ENCODE data around the gene CDK6. TPM values are rescaled to one million over a fixed set of nuclear protein-coding genes. Genes with fewer than 3 reads are reported as not detected.

CDK6 gene
- total RNA-seq, 1 experiment from 2014 or later: 41.4 TPM

GRCh38 chr7:92613214-92613613 is 223.2 kb downstream of the CDK6 start:
- Histone ChIP-seq H3K27ac (ENCODE audit: low read depth, low read length) (no peak overlapping the region), H3K4me2 (ENCODE audit: low read length) (no peak overlapping the region), H4K20me1 (ENCODE audit: insufficient read depth) (no peaks in the 10 kb centered on the region), H3K79me2 (ENCODE audit: insufficient read depth, low read length) (no peaks in the 10 kb centered on the region), H2AFZ (ENCODE audit: low read depth, low read length, poor library complexity, severe bottlenecking) (no peak overlapping the region), H3K4me1 (ENCODE audit: control insufficient read depth in 1 of 2, insufficient read depth in 2 of 2, low read length in 2 of 2) (peaks cover 0 to 11% of the 10 kb centered on the region in 2 experiments; a peak in 2 of 4 replicates), H3K4me3 (replicated peaks in 1 of 2; ENCODE audit: low read depth in 1 of 2, low read length in 2 of 2) (no peak overlapping the region), H3K9me2 (ENCODE audit: insufficient read depth) (no peaks in the 10 kb centered on the region), H3K9me3 (ENCODE audit: control insufficient read depth in 1 of 2, insufficient read depth in 1 of 2, low read depth in 1 of 2, low read length in 2 of 2) (no peaks in the 10 kb centered on the region), H3K27me3 (ENCODE audit: insufficient read depth, low read length) (no peaks in the 10 kb centered on the region), H3K36me3 (ENCODE audit: control insufficient read depth in 1 of 2, insufficient read depth in 2 of 2, low read length in 2 of 2) (peaks cover 0 to 11% of the 10 kb centered on the region in 2 experiments; a peak in 2 of 4 replicates), H3K9ac (ENCODE audit: low read length) (no peak overlapping the region)
- ChIA-PET RAD21 (ENCODE audit: low non-redundant PET in 1 of 2, low total read pairs in 2 of 2, uncharacterized antibody in 2 of 2, unreplicated experiment in 2 of 2) (no interaction called here), CTCF (no interaction called here), POLR2A (no interaction called here)
- BruUV-seq (replicated peaks): no TSS peak
- ATAC-seq (no peak), DNase-seq (ENCODE audit: low read depth, low spot score) (no peak)
- TF ChIP-seq EGR1 (IDR thresholded peaks at IDR 0.05; ENCODE audit: low read depth) (no peak), CEBPB (IDR thresholded peaks at IDR 0.05; ENCODE audit: low read depth) (no peak), MAX (IDR thresholded peaks at IDR 0.05) (no peak), SIN3A (IDR thresholded peaks at IDR 0.05; ENCODE audit: low read depth) (no peak), CBX3 (IDR thresholded peaks at IDR 0.05; ENCODE audit: low read depth) (no peak), FOSL1 (IDR thresholded peaks at IDR 0.05; ENCODE audit: low read depth) (no peak), REST (IDR thresholded peaks at IDR 0.05; ENCODE audit: low read depth) (no peak), TCF7L2 (IDR thresholded peaks at IDR 0.05; ENCODE audit: borderline replicate concordance, extremely low read depth, insufficient read depth, insufficient read length) (no peak), EZH2 (IDR thresholded peaks at IDR 0.05) (no peak), SRF (IDR thresholded peaks at IDR 0.05; ENCODE audit: low read depth) (no peak), RAD21 (IDR thresholded peaks at IDR 0.05; ENCODE audit: low read depth) (no peak), ELF1 (IDR thresholded peaks at IDR 0.05; ENCODE audit: borderline replicate concordance, low read depth) (no peak)
- TF ChIP-seq, protein P1, sequence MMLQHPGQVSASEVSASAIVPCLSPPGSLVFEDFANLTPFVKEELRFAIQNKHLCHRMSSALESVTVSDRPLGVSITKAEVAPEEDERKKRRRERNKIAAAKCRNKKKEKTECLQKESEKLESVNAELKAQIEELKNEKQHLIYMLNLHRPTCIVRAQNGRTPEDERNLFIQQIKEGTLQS (IDR thresholded peaks at IDR 0.05): no peak
- TF ChIP-seq, protein P2, sequence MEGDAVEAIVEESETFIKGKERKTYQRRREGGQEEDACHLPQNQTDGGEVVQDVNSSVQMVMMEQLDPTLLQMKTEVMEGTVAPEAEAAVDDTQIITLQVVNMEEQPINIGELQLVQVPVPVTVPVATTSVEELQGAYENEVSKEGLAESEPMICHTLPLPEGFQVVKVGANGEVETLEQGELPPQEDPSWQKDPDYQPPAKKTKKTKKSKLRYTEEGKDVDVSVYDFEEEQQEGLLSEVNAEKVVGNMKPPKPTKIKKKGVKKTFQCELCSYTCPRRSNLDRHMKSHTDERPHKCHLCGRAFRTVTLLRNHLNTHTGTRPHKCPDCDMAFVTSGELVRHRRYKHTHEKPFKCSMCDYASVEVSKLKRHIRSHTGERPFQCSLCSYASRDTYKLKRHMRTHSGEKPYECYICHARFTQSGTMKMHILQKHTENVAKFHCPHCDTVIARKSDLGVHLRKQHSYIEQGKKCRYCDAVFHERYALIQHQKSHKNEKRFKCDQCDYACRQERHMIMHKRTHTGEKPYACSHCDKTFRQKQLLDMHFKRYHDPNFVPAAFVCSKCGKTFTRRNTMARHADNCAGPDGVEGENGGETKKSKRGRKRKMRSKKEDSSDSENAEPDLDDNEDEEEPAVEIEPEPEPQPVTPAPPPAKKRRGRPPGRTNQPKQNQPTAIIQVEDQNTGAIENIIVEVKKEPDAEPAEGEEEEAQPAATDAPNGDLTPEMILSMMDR (IDR thresholded peaks at IDR 0.05 in 2 of 3, conservative IDR thresholded peaks at IDR 0.05 in 1 of 3; ENCODE audit: borderline replicate concordance in 1 of 3, insufficient read depth in 1 of 3, low read depth in 2 of 3, low read length in 2 of 3): no peak
- intact Hi-C loops (cut with micrococcal nuclease): no loop called here

Measured in HCT116 (cell line).